Panc1 (cell line): Measurements from ENCODE around the gene UCP2.

ENCODE experiments used
- CTCF ChIP-seq: fragments of 450-650 bp; IDR thresholded peaks from 2 replicates; pipeline ENCODE4 v1.5.1; 2017; ENCODE audit warnings: mild to moderate bottlenecking
- REST ChIP-seq, 2 experiments: IDR thresholded peaks; 2 replicates each; pipeline ENCODE4 v1.6.1; 2011 to 2012; ENCODE audit warnings: low read depth in 2 of 2, control low read depth in 1 of 2, low read length in 1 of 2, mild to moderate bottlenecking in 1 of 2, moderate library complexity in 1 of 2; ENCODE audit not compliant: insufficient read depth in 1 of 2

GRCh38 chr11:74030723-74031676 is 48.4 kb upstream of the UCP2 start:
- TF ChIP-seq REST (IDR thresholded peaks at IDR 0.05; ENCODE audit: insufficient read depth in 1 of 2, low read depth in 2 of 2, low read length in 1 of 2) (no peak), CTCF (no peak)
